SK-N-SH treated with all-trans-retinoic acid at 6 μM for 48 hours (cell line): Measurements from ENCODE around the gene ZNF330.

Experiments used
- ARNTL ChIP-seq: fragments of 450-650 bp; formaldehyde crosslinking; IDR thresholded peaks from 2 replicates; pipeline ENCODE4 v1.5.0; 2020; ENCODE audit warnings: low read depth, mild to moderate bottlenecking, moderate library complexity, borderline replicate concordance
- BACH2 ChIP-seq: fragments of 250-450 bp; sonication (Bioruptor Pico); IDR thresholded peaks from 2 replicates; pipeline ENCODE4 v1.9.0; 2021; ENCODE audit warnings: mild to moderate bottlenecking, borderline replicate concordance
- ISL1 ChIP-seq: fragments of 250-450 bp; sonication (Bioruptor Pico); IDR thresholded peaks from 2 replicates; pipeline ENCODE4 v2.1.2; 2022; ENCODE audit warnings: mild to moderate bottlenecking, moderate library complexity
- PPARA ChIP-seq: fragments of 250-450 bp; sonication (Bioruptor Pico); IDR thresholded peaks from 2 replicates; pipeline ENCODE4 v1.5.0; 2020; ENCODE audit warnings: mild to moderate bottlenecking, borderline replicate concordance
- ZFP3 ChIP-seq: fragments of 250-450 bp; sonication (Bioruptor Pico); IDR thresholded peaks from 2 replicates; pipeline ENCODE4 v1.5.0; 2020; ENCODE audit warnings: mild to moderate bottlenecking, moderate library complexity
- ZFP30 ChIP-seq: fragments of 450-650 bp; formaldehyde crosslinking; IDR thresholded peaks from 2 replicates; pipeline ENCODE4 v1.5.0; 2022; ENCODE audit warnings: mild to moderate bottlenecking, moderate library complexity
- ZNF70 ChIP-seq: fragments of 450-650 bp; formaldehyde crosslinking; IDR thresholded peaks from 2 replicates; pipeline ENCODE4 v1.5.0; 2020; ENCODE audit warnings: mild to moderate bottlenecking, moderate library complexity
- ZNF8 ChIP-seq: fragments of 450-650 bp; formaldehyde crosslinking; IDR thresholded peaks from 2 replicates; pipeline ENCODE4 v1.5.0; 2020; ENCODE audit warnings: mild to moderate bottlenecking, moderate library complexity
- TF ChIP-seq, protein P1 (sequence below): fragments of 250-450 bp; sonication (Bioruptor Pico); IDR thresholded peaks from 2 replicates; pipeline ENCODE4 v1.5.1; 2021; ENCODE audit warnings: mild to moderate bottlenecking, moderate library complexity
- TF ChIP-seq, protein P2 (sequence below): fragments of 250-450 bp; sonication (Bioruptor Pico); IDR thresholded peaks from 2 replicates; pipeline ENCODE4 v1.5.1; 2020; ENCODE audit warnings: low read depth, mild to moderate bottlenecking, moderate library complexity
- TF ChIP-seq, protein P3 (sequence below): fragments of 250-450 bp; sonication (Bioruptor Pico); IDR thresholded peaks from 2 replicates; pipeline ENCODE4 v1.8.0; 2020; ENCODE audit warnings: mild to moderate bottlenecking, moderate library complexity, borderline replicate concordance

DNA sequence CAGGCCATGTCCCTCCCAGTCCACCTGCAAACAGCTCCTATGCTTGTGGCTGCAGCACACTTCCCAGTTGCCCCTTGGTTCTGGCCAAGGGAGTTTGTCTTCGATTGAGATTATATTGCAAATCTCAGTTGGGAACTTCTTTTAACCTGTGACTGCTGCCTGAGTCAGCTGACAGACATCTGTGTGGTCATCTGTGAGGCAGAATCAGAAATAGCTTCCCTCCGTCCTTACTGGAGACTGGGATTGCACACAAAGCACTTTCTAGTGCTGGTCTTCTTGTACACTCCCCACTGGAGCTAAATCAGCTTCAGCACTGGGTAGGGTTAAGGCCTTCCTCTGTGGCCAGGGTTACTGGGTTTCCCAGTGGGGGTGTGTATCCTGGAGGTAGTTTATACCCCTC, 34.3 kb downstream of the ZNF330 start:
- no peak for TF ChIP-seq ZFP30 (CRISPR knock-in tag)
- no peak for TF ChIP-seq ARNTL
- TF ChIP-seq ISL1 = no peak
- TF ChIP-seq, protein P1, sequence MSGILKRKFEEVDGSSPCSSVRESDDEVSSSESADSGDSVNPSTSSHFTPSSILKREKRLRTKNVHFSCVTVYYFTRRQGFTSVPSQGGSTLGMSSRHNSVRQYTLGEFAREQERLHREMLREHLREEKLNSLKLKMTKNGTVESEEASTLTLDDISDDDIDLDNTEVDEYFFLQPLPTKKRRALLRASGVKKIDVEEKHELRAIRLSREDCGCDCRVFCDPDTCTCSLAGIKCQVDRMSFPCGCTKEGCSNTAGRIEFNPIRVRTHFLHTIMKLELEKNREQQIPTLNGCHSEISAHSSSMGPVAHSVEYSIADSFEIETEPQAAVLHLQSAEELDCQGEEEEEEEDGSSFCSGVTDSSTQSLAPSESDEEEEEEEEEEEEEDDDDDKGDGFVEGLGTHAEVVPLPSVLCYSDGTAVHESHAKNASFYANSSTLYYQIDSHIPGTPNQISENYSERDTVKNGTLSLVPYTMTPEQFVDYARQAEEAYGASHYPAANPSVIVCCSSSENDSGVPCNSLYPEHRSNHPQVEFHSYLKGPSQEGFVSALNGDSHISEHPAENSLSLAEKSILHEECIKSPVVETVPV = no peak
- TF ChIP-seq ZNF8 = no peak
- TF ChIP-seq PPARA (CRISPR knock-in tag) = no peak
- no peak for TF ChIP-seq ZNF70 (CRISPR knock-in tag)
- TF ChIP-seq, protein P2, sequence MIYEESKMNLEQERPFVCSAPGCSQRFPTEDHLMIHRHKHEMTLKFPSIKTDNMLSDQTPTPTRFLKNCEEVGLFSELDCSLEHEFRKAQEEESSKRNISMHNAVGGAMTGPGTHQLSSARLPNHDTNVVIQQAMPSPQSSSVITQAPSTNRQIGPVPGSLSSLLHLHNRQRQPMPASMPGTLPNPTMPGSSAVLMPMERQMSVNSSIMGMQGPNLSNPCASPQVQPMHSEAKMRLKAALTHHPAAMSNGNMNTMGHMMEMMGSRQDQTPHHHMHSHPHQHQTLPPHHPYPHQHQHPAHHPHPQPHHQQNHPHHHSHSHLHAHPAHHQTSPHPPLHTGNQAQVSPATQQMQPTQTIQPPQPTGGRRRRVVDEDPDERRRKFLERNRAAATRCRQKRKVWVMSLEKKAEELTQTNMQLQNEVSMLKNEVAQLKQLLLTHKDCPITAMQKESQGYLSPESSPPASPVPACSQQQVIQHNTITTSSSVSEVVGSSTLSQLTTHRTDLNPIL = no peak
- TF ChIP-seq BACH2 (CRISPR knock-in tag) = no peak
- TF ChIP-seq, protein P3, sequence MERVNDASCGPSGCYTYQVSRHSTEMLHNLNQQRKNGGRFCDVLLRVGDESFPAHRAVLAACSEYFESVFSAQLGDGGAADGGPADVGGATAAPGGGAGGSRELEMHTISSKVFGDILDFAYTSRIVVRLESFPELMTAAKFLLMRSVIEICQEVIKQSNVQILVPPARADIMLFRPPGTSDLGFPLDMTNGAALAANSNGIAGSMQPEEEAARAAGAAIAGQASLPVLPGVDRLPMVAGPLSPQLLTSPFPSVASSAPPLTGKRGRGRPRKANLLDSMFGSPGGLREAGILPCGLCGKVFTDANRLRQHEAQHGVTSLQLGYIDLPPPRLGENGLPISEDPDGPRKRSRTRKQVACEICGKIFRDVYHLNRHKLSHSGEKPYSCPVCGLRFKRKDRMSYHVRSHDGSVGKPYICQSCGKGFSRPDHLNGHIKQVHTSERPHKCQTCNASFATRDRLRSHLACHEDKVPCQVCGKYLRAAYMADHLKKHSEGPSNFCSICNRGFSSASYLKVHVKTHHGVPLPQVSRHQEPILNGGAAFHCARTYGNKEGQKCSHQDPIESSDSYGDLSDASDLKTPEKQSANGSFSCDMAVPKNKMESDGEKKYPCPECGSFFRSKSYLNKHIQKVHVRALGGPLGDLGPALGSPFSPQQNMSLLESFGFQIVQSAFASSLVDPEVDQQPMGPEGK (CRISPR knock-in tag) = no peak
- no peak for TF ChIP-seq ZFP3 (CRISPR knock-in tag)
